ENCODE measurements around the gene RNF113B. TPM values are rescaled to one million over a fixed set of nuclear protein-coding genes. Genes with fewer than 3 reads are reported as not detected.

The RNF113B gene
- total RNA-seq, 1 donor from 2014 or later = not detected

DNA sequence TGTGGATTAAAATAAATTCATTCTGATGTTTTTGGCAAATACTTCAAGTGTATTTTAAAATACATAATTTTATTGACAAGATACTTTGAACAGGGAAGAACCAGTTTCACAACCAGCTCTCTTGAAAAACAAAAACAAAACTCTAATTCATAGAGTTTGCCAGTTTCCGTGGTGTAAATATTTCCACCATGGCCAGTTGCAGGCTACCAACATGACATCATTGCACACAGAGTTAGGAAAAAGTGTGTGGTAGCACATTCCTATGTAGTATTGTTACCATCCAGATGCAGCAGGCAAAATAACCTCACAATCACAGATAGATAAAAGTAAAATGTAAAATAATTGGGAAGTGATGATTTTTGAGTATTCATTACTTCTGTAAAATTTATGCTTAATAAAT lies 7.7 kb upstream of the RNF113B start:
- no peak overlapping the region for H3K27ac Mint-ChIP-seq (ENCODE audit: unreplicated experiment)
- peaks cover 4% of the 10 kb centered on the region for H3K36me3 Mint-ChIP-seq (ENCODE audit: low read depth)
- no peak overlapping the region for H3K4me3 Mint-ChIP-seq
- peaks cover 2% of the 10 kb centered on the region for H3K9me3 Mint-ChIP-seq
- H3K27me3 Mint-ChIP-seq (ENCODE audit: low read depth) = no peaks in the 10 kb centered on the region
- TF ChIP-seq, protein P1, sequence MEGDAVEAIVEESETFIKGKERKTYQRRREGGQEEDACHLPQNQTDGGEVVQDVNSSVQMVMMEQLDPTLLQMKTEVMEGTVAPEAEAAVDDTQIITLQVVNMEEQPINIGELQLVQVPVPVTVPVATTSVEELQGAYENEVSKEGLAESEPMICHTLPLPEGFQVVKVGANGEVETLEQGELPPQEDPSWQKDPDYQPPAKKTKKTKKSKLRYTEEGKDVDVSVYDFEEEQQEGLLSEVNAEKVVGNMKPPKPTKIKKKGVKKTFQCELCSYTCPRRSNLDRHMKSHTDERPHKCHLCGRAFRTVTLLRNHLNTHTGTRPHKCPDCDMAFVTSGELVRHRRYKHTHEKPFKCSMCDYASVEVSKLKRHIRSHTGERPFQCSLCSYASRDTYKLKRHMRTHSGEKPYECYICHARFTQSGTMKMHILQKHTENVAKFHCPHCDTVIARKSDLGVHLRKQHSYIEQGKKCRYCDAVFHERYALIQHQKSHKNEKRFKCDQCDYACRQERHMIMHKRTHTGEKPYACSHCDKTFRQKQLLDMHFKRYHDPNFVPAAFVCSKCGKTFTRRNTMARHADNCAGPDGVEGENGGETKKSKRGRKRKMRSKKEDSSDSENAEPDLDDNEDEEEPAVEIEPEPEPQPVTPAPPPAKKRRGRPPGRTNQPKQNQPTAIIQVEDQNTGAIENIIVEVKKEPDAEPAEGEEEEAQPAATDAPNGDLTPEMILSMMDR (conservative IDR thresholded peaks at IDR 0.05) = no peak
- DNase-seq (ENCODE audit: low read depth, low spot score) = no peak
- H3K4me1 Mint-ChIP-seq = peaks cover 36% of the 10 kb centered on the region

DNA sequence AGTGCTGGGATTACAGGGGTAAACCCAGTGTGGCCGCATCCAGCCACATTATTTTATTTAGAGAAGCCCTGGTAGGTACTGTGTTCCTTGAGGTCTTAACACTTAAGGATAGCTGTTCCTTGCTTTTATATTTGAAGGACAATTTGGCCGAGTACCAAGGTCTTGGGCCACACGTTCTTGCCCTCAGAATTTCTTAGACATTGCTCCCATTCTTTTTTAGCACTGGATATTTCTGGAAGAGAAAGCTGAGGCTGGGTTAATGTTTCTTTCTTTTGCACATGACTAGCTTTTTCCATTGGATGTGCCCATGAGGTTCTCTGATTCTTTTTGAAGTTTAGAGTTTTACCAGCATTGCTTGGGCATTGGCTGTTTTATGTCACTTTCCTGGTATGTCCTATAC lies 5.5 kb upstream of the RNF113B start:
- H3K4me1 Mint-ChIP-seq = peaks cover 29% of the 10 kb centered on the region
- H3K9me3 Mint-ChIP-seq = peaks cover 2% of the 10 kb centered on the region
- H3K27ac Mint-ChIP-seq (ENCODE audit: unreplicated experiment) = no peak overlapping the region
- no peak overlapping the region for H3K4me3 Mint-ChIP-seq
- H3K36me3 Mint-ChIP-seq (ENCODE audit: low read depth) = peaks cover 15% of the 10 kb centered on the region
- no peaks in the 10 kb centered on the region for H3K27me3 Mint-ChIP-seq (ENCODE audit: low read depth)
- TF ChIP-seq, protein P1 (conservative IDR thresholded peaks at IDR 0.05) = no peak
- DNase-seq (ENCODE audit: low read depth, low spot score) = no peak

DNA sequence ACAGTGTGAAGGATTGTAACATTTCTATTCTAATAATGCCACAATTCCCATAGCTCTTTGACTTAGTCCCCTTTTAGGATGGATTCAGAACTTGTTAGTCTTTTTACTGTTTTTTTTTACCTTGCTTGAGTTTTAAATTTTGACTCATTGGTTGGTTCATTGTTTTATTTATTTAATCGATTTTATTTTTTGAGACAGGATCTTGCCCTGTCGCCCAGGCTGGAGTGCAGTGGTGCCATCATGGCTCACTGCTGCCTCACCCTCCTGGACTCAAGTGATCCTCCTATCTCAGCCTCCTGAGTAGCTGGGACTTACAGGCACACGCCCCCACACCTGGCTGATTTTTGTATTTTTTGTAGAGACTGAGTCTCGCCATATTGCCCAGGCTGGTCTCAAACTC lies 5.1 kb upstream of the RNF113B start:
- no peak for DNase-seq (ENCODE audit: low read depth, low spot score)
- Mint-ChIP-seq H3K27me3 (ENCODE audit: low read depth) (no peaks in the 10 kb centered on the region), H3K4me1 (peaks cover 25% of the 10 kb centered on the region), H3K36me3 (ENCODE audit: low read depth) (peaks cover 16% of the 10 kb centered on the region), H3K4me3 (no peak overlapping the region), H3K9me3 (peaks cover 2% of the 10 kb centered on the region), H3K27ac (ENCODE audit: unreplicated experiment) (no peak overlapping the region)
- TF ChIP-seq, protein P1 (conservative IDR thresholded peaks at IDR 0.05) = no peak

DNA sequence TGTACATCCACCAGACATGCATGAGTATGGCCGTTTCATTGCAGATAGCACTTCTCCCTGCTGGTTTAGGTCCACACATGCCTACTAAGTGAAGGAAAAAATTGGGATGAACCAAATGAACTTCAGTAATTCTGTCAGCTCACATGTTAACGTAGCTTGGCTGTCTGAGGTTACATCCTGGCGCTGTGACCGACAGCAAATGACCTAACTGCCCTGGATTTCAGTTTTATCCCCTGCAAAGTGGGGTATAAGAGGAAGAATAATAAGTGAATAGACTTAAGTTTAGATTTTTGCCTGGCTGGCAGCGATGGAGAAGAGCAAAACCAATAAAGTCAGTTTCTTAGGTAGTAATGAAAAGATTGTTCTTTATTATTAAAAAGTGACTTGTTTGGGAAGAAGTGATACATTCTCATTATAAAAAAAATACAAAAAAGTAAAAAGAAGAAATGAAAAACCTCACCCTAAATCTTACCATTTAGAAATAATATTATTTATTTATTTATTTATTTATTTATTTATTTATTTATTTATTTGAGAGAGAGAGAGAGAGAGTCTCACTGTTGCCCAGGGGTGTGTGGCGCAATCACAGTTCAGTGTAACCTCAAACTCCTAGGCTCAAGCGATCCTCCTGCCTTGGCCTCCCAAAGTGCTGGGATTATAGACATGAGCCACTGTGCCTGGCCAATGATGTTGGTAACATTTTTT lies 4.2 kb upstream of the RNF113B start:
- Mint-ChIP-seq H3K9me3 (peaks cover 2% of the 10 kb centered on the region), H3K36me3 (ENCODE audit: low read depth) (peaks cover 16% of the 10 kb centered on the region), H3K27ac (ENCODE audit: unreplicated experiment) (no peak overlapping the region), H3K4me1 (peaks cover 24% of the 10 kb centered on the region), H3K27me3 (ENCODE audit: low read depth) (no peaks in the 10 kb centered on the region), H3K4me3 (no peak overlapping the region)
- DNase-seq (ENCODE audit: low read depth, low spot score) = no peak
- TF ChIP-seq, protein P1 (conservative IDR thresholded peaks at IDR 0.05) = no peak

DNA sequence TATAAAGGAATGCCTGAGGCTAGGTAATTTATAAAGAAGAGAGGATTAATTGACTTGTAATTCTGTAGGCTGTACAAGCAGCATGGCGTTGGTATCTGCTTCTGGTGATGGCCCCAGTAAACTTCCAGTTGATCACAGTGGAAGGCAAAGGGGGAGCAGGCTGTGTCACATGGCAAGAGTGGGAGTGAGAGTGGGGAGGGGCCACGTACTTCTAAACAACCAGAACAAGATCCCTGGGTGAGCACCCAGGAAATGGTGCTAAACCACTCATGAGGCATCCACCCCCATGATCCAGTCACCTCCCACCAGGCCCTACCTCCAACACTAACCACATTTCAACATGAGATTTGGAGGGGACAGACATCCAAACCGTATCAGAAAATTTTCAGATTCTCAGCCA lies 3.0 kb upstream of the RNF113B start:
- no peak for DNase-seq (ENCODE audit: low read depth, low spot score)
- Mint-ChIP-seq H3K4me3 (no peak overlapping the region), H3K9me3 (peaks cover 2% of the 10 kb centered on the region), H3K27me3 (ENCODE audit: low read depth) (no peaks in the 10 kb centered on the region), H3K36me3 (ENCODE audit: low read depth) (peaks cover 16% of the 10 kb centered on the region), H3K27ac (ENCODE audit: unreplicated experiment) (no peak overlapping the region), H3K4me1 (peaks cover 32% of the 10 kb centered on the region)
- TF ChIP-seq, protein P1 (conservative IDR thresholded peaks at IDR 0.05) = no peak

All from neural crest cell (in vitro differentiated cells).